Measurements from ENCODE around the gene FGGY.

- TF ChIP-seq CTCF (IDR thresholded peaks at IDR 0.05) (no peak), POLR2A (IDR thresholded peaks at IDR 0.05) (no peak)
Observed at GRCh38 chr1:59475737-59476136, 178.8 kb downstream of the FGGY start.
